Measurements from ENCODE around the gene ANKMY1. TPM values are rescaled to one million over a fixed set of nuclear protein-coding genes. Genes with fewer than 3 reads are reported as not detected.

ANKMY1 gene
- total RNA-seq, 1 donor = 11.2 TPM

- no peaks in the 10 kb centered on the region for H3K9me3 ChIP-seq (ENCODE audit: low read depth, low read length)
- peak; percentile 89 for DNase-seq (ENCODE audit: insufficient read length, low spot score, missing footprints)
- no peaks in the 10 kb centered on the region for H3K27me3 ChIP-seq (ENCODE audit: insufficient read depth, low read length)
- H3K79me2 ChIP-seq (ENCODE audit: insufficient read depth, low read length) = no peaks in the 10 kb centered on the region
- H3K27ac ChIP-seq (ENCODE audit: low read depth, low read length) = no peak overlapping the region
- peaks cover 49% of the 10 kb centered on the region for H4K20me1 ChIP-seq (ENCODE audit: insufficient read depth, low read length)
- H2AFZ ChIP-seq (ENCODE audit: low read length) = no peak overlapping the region
- no peak overlapping the region for H3K4me2 ChIP-seq (ENCODE audit: insufficient read depth, low read length)
- peaks cover 4% of the 10 kb centered on the region for H3K4me1 ChIP-seq (ENCODE audit: insufficient read depth, low read length)
- TF ChIP-seq CTCF (IDR thresholded peaks at IDR 0.05; ENCODE audit: extremely low read depth, low read depth, low read length) = no peak
- no peaks in the 10 kb centered on the region for H3K36me3 ChIP-seq (ENCODE audit: insufficient read depth, low read length)
- H3K4me3 ChIP-seq (ENCODE audit: insufficient read depth, low read length) = no peak overlapping the region
Observed at GRCh38 chr2:240455272-240455646, 102.5 kb downstream of the ANKMY1 start.

- Histone ChIP-seq H3K4me2 (ENCODE audit: insufficient read depth, low read length) (no peak overlapping the region), H3K27me3 (ENCODE audit: insufficient read depth, low read length) (no peaks in the 10 kb centered on the region), H3K4me3 (ENCODE audit: insufficient read depth, low read length) (no peak overlapping the region), H3K9me3 (ENCODE audit: low read depth, low read length) (no peaks in the 10 kb centered on the region), H3K27ac (ENCODE audit: low read depth, low read length) (no peak overlapping the region), H2AFZ (ENCODE audit: low read length) (no peak overlapping the region), H4K20me1 (ENCODE audit: insufficient read depth, low read length) (peaks cover 53% of the 10 kb centered on the region), H3K79me2 (ENCODE audit: insufficient read depth, low read length) (no peaks in the 10 kb centered on the region), H3K36me3 (ENCODE audit: insufficient read depth, low read length) (no peaks in the 10 kb centered on the region), H3K4me1 (ENCODE audit: insufficient read depth, low read length) (peaks cover 4% of the 10 kb centered on the region)
- peak; percentile 82 for DNase-seq (ENCODE audit: insufficient read length, low spot score, missing footprints)
- TF ChIP-seq CTCF (IDR thresholded peaks at IDR 0.05; ENCODE audit: extremely low read depth, low read depth, low read length) = no peak
Observed at GRCh38 chr2:240454106-240454901, 103.5 kb downstream of the ANKMY1 start.

- H3K27ac ChIP-seq (ENCODE audit: low read depth, low read length) = no peak overlapping the region
- peaks cover 4% of the 10 kb centered on the region for H3K79me2 ChIP-seq (ENCODE audit: insufficient read depth, low read length)
- no peak overlapping the region for H3K4me2 ChIP-seq (ENCODE audit: insufficient read depth, low read length)
- no peaks in the 10 kb centered on the region for H3K9me3 ChIP-seq (ENCODE audit: low read depth, low read length)
- no peaks in the 10 kb centered on the region for H3K36me3 ChIP-seq (ENCODE audit: insufficient read depth, low read length)
- no peak for TF ChIP-seq CTCF (IDR thresholded peaks at IDR 0.05; ENCODE audit: extremely low read depth, low read depth, low read length)
- no peak overlapping the region for H2AFZ ChIP-seq (ENCODE audit: low read length)
- H4K20me1 ChIP-seq (ENCODE audit: insufficient read depth, low read length) = peaks cover 60% of the 10 kb centered on the region
- no peaks in the 10 kb centered on the region for H3K27me3 ChIP-seq (ENCODE audit: insufficient read depth, low read length)
- peaks cover 4% of the 10 kb centered on the region for H3K4me1 ChIP-seq (ENCODE audit: insufficient read depth, low read length)
- H3K4me3 ChIP-seq (ENCODE audit: insufficient read depth, low read length) = no peak overlapping the region
- peak; percentile 82 for DNase-seq (ENCODE audit: insufficient read length, low spot score, missing footprints)
Observed at GRCh38 chr2:240453461-240454105, 104.2 kb downstream of the ANKMY1 start.
